Keratinocyte (primary cell): ENCODE data around the gene PARD6B. TPM values are rescaled to one million over a fixed set of nuclear protein-coding genes. Genes with fewer than 3 reads are reported as not detected.
A peak's percentile ranks its signal among the peaks of the same experiment; 100 is the strongest.

Source experiments
- DNase-seq: peaks from one replicate; pipeline ENCODE4 v3.0.0-alpha.2; 2011; ENCODE audit warnings: low read depth, missing footprints, low spot score
- FAIRE-seq: peaks from 2 replicates; lab custom pipeline; 2011; peaks lifted over from hg19 to GRCh38; lab: Jason Lieb, UNC
- H2AFZ ChIP-seq: 2 replicates; pipeline ENCODE4 v1.6.0; 2012; ENCODE audit warnings: low read length, control low read depth, inconsistent platforms; ENCODE audit not compliant: control insufficient read depth
- H3K27ac ChIP-seq: 2 replicates; pipeline ENCODE4 v1.5.1; 2011; ENCODE audit warnings: low read length; ENCODE audit not compliant: control insufficient read depth, insufficient read depth
- H3K27me3 ChIP-seq: 3 replicates; pipeline ENCODE4 v1.6.0; 2011; ENCODE audit warnings: low read length; ENCODE audit not compliant: control insufficient read depth, insufficient read depth; ENCODE audit errors: extremely low read depth
- H3K36me3 ChIP-seq, 2 experiments: 2 replicates in 1 of 2; 3 replicates in 1 of 2; pipeline ENCODE4 v1.5.1; 2011; ENCODE audit warnings: low read length in 2 of 2, mild to moderate bottlenecking in 1 of 2; ENCODE audit not compliant: control insufficient read depth in 2 of 2, insufficient read depth in 2 of 2; ENCODE audit errors: extremely low read depth in 1 of 2
- H3K4me1 ChIP-seq: 3 replicates; pipeline ENCODE4 v1.5.1; 2011; ENCODE audit warnings: low read length; ENCODE audit not compliant: control insufficient read depth, insufficient read depth; ENCODE audit errors: extremely low read depth
- H3K4me2 ChIP-seq: 3 replicates; pipeline ENCODE4 v1.6.0; 2011; ENCODE audit warnings: low read depth, low read length; ENCODE audit not compliant: control insufficient read depth, insufficient read depth; ENCODE audit errors: extremely low read depth
- H3K4me3 ChIP-seq, 3 experiments: fragments of 200-600 bp in 1 of 3; sonication (generic) in 1 of 3; 2 replicates in 2 of 3; 3 replicates in 1 of 3; pipeline ENCODE4 v1.5.1; 2011 to 2016; ENCODE audit warnings: low read length in 3 of 3, mild to moderate bottlenecking in 3 of 3, control low read depth in 2 of 3, inconsistent platforms in 1 of 3, low read depth in 1 of 3, mixed read lengths in 1 of 3, mixed run types in 1 of 3, moderate library complexity in 1 of 3; ENCODE audit not compliant: control insufficient read depth in 2 of 3, insufficient read depth in 2 of 3; ENCODE audit errors: extremely low read depth in 1 of 3
- H3K79me2 ChIP-seq: 2 replicates; pipeline ENCODE4 v1.6.0; 2012; ENCODE audit warnings: low read length; ENCODE audit not compliant: control insufficient read depth, insufficient read depth
- H3K9ac ChIP-seq: 3 replicates; pipeline ENCODE4 v1.6.0; 2011; ENCODE audit warnings: low read length; ENCODE audit not compliant: control insufficient read depth, insufficient read depth; ENCODE audit errors: extremely low read depth
- H3K9me1 ChIP-seq: 3 replicates; pipeline ENCODE4 v1.6.0; 2011; ENCODE audit warnings: low read length; ENCODE audit not compliant: control insufficient read depth, insufficient read depth; ENCODE audit errors: extremely low read depth
- H3K9me3 ChIP-seq: 2 replicates; pipeline ENCODE4 v1.5.1; 2012; ENCODE audit warnings: low read depth, low read length; ENCODE audit not compliant: control insufficient read depth
- H4K20me1 ChIP-seq: 3 replicates; pipeline ENCODE4 v1.6.0; 2011; ENCODE audit warnings: low read length; ENCODE audit not compliant: control insufficient read depth, insufficient read depth; ENCODE audit errors: extremely low read depth
- EZH2 ChIP-seq: IDR thresholded peaks from one replicate; pipeline ENCODE4 v1.6.1; 2012; ENCODE audit warnings: inconsistent platforms, mild to moderate bottlenecking, low read length, moderate library complexity
- dilution Hi-C: fragments of 300-500 bp; cut with MboI; formaldehyde crosslinking; loops from one replicate; pipeline ENCODE4 v1.7.0; 2020; ENCODE audit warnings: low sequenced_read_pairs; ENCODE audit not compliant: extremely low pct_ligation_motif_present
- polyA plus RNA-seq, 5 experiments: library from polyadenylated mRNA; depleted of rRNA in 3 of 5; stranded (reverse) in 3 of 5; stranded (forward) in 1 of 5; unstranded in 1 of 5; fragments of >200 nt; gene quantifications; 1 replicate in 1 of 5; 2 replicates in 3 of 5; 3 replicates in 1 of 5; pipeline versions ENCODE4 v1.2.1 to v1.2.3, GENCODE V29; 2011 to 2012; ENCODE audit warnings: missing spikeins in 2 of 5, low read depth in 1 of 5, low replicate concordance in 1 of 5
- TF ChIP-seq, protein P1 (sequence below), 3 experiments: IDR thresholded peaks in 1 of 3; conservative IDR thresholded peaks in 1 of 3; optimal IDR thresholded peaks in 1 of 3; 2 replicates in 2 of 3; 3 replicates in 1 of 3; pipeline versions ENCODE3 to v1.5.1; 2011; ENCODE audit warnings: low read length in 3 of 3, mild to moderate bottlenecking in 3 of 3, moderate library complexity in 2 of 3, control low read depth in 1 of 3, inconsistent platforms in 1 of 3; ENCODE audit not compliant: insufficient read depth in 2 of 3; ENCODE audit errors: extremely low read depth in 1 of 3

PARD6B gene
- polyA plus RNA-seq, 1 donor (not counting 4 experiments of a cell fraction or from before 2014, with no cell fraction given) = 2.0 TPM

DNA sequence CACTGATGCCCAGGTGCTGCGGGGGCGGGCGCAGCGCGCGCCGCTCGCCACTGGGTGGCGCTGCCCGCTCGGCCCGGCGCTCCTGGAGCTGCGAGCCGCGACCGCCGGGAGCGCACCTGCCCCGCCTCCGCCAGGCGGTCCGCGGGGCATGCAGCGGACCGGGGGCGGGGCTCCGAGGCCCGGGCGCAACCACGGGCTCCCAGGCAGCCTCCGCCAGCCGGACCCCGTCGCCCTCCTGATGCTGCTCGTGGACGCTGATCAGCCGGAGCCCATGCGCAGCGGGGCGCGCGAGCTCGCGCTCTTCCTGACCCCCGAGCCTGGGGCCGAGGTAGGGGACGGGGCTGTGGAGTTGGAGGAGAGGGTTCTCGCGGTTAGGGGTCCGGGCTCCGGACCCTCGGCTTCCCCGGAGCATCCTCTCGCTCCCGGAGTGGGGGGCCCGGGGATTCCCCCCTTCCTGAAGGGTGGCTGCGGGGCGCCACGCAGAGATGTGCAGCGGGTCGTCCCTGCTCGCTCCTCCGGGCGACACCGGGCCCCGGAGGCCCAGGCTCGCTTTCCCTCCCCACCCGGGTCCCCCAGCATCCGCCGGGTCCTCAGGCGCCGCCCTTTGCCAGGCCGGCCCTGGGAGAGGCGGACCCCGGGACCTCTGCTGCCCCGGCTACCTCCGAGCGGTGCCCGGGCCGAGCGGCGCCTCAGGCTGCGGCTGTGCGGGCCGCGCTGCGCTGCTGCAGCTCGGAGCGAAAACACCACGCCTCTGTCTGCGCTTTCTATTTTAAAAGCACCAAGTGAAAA is 63.7 kb downstream of the PARD6B start, which contains the start of gene BCAS4:
TSS of gene BCAS4 (plus strand) at position 216 of the 789 bp plus-strand sequence. CDS start at position 239, 23 bp downstream.
- FAIRE-seq = no peak
- DNase-seq = peak; percentile 19
- peak within 1 kb of the TSS; percentile 79 to 93 (median 86) for H3K4me3 ChIP-seq
- H3K27ac ChIP-seq = peak within 1 kb of the TSS; percentile 52
- no peaks in the 10 kb centered on the region for H3K36me3 ChIP-seq
- H2AFZ ChIP-seq = peak within 1 kb of the TSS; percentile 86
- H4K20me1 ChIP-seq = no peaks in the 10 kb centered on the region
- dilution Hi-C loops = no loop called here
- no peaks in the 10 kb centered on the region for H3K9me3 ChIP-seq
- no peaks in the 10 kb centered on the region for H3K27me3 ChIP-seq
- H3K4me2 ChIP-seq = peak within 1 kb of the TSS; percentile 91
- no peaks in the 10 kb centered on the region for H3K79me2 ChIP-seq
- H3K9me1 ChIP-seq = no peaks in the 10 kb centered on the region
- H3K9ac ChIP-seq = peak within 1 kb of the TSS; percentile 80
- H3K4me1 ChIP-seq = peaks cover 21% of the 10 kb centered on the region
- no peak for TF ChIP-seq EZH2
- TF ChIP-seq, protein P1, sequence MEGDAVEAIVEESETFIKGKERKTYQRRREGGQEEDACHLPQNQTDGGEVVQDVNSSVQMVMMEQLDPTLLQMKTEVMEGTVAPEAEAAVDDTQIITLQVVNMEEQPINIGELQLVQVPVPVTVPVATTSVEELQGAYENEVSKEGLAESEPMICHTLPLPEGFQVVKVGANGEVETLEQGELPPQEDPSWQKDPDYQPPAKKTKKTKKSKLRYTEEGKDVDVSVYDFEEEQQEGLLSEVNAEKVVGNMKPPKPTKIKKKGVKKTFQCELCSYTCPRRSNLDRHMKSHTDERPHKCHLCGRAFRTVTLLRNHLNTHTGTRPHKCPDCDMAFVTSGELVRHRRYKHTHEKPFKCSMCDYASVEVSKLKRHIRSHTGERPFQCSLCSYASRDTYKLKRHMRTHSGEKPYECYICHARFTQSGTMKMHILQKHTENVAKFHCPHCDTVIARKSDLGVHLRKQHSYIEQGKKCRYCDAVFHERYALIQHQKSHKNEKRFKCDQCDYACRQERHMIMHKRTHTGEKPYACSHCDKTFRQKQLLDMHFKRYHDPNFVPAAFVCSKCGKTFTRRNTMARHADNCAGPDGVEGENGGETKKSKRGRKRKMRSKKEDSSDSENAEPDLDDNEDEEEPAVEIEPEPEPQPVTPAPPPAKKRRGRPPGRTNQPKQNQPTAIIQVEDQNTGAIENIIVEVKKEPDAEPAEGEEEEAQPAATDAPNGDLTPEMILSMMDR (optimal IDR thresholded peaks at IDR 0.05 in 1 of 3, IDR thresholded peaks at IDR 0.05 in 1 of 3, conservative IDR thresholded peaks at IDR 0.05 in 1 of 3; ENCODE audit: extremely low read depth in 1 of 3, insufficient read depth in 2 of 3, low read length in 3 of 3) = peak; percentile 71 to 85 (median 73)

- no peak overlapping the region for H3K4me2 ChIP-seq
- H4K20me1 ChIP-seq = no peaks in the 10 kb centered on the region
- H3K27me3 ChIP-seq = no peaks in the 10 kb centered on the region
- H3K9me1 ChIP-seq = no peaks in the 10 kb centered on the region
- dilution Hi-C loops = no loop called here
- H2AFZ ChIP-seq = no peak overlapping the region
- no peaks in the 10 kb centered on the region for H3K36me3 ChIP-seq
- H3K27ac ChIP-seq = no peak overlapping the region
- no peak overlapping the region for H3K4me3 ChIP-seq
- H3K79me2 ChIP-seq = no peaks in the 10 kb centered on the region
- no peak for FAIRE-seq
- peaks cover 7% of the 10 kb centered on the region for H3K4me1 ChIP-seq
- H3K9me3 ChIP-seq = no peaks in the 10 kb centered on the region
- TF ChIP-seq EZH2 = no peak
- TF ChIP-seq, protein P1 (optimal IDR thresholded peaks at IDR 0.05 in 1 of 3, IDR thresholded peaks at IDR 0.05 in 1 of 3, conservative IDR thresholded peaks at IDR 0.05 in 1 of 3; ENCODE audit: extremely low read depth in 1 of 3, insufficient read depth in 2 of 3, low read length in 3 of 3) = no peak
- H3K9ac ChIP-seq = no peak overlapping the region
- no peak for DNase-seq
These were observed 65.8 kb downstream of the PARD6B start for GRCh38 chr20:50797142-50797541.
